ENCODE measurements around the gene PTGER1. TPM values are rescaled to one million over a fixed set of nuclear protein-coding genes. Genes with fewer than 3 reads are reported as not detected.
"Not testable (repeated sequence)": the region's sequence is repeated elsewhere in the genome, so short reads cannot be mapped to it uniquely, and the experiment has no call there.

The PTGER1 gene
- total RNA-seq, 1 experiment from 2014 or later, result 0.20 TPM

GRCh38 chr19:14463747-14464146 is 11.4 kb downstream of the PTGER1 start:
- Mint-ChIP-seq H3K27ac (ENCODE audit: unreplicated experiment) (no peak overlapping the region), H3K36me3 (ENCODE audit: insufficient read depth, unreplicated experiment) (peaks cover 12% of the 10 kb centered on the region), H3K4me1 (ENCODE audit: low read depth, unreplicated experiment) (no peaks in the 10 kb centered on the region), H3K9me3 (ENCODE audit: unreplicated experiment) (no peaks in the 10 kb centered on the region), H3K4me3 (ENCODE audit: unreplicated experiment) (no peak overlapping the region), H3K27me3 (ENCODE audit: insufficient read depth, unreplicated experiment) (no peaks in the 10 kb centered on the region)
- no peaks in the 10 kb centered on the region for H3K36me3 ChIP-seq (ENCODE audit: control insufficient read depth, insufficient read depth, low read length)
- TF ChIP-seq, protein P1, sequence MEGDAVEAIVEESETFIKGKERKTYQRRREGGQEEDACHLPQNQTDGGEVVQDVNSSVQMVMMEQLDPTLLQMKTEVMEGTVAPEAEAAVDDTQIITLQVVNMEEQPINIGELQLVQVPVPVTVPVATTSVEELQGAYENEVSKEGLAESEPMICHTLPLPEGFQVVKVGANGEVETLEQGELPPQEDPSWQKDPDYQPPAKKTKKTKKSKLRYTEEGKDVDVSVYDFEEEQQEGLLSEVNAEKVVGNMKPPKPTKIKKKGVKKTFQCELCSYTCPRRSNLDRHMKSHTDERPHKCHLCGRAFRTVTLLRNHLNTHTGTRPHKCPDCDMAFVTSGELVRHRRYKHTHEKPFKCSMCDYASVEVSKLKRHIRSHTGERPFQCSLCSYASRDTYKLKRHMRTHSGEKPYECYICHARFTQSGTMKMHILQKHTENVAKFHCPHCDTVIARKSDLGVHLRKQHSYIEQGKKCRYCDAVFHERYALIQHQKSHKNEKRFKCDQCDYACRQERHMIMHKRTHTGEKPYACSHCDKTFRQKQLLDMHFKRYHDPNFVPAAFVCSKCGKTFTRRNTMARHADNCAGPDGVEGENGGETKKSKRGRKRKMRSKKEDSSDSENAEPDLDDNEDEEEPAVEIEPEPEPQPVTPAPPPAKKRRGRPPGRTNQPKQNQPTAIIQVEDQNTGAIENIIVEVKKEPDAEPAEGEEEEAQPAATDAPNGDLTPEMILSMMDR (IDR thresholded peaks at IDR 0.05; ENCODE audit: insufficient read depth in 1 of 2, low read depth in 1 of 2, low read length in 1 of 2, severe bottlenecking in 1 of 2, unreplicated experiment in 1 of 2), result no peak
- ChIA-PET POLR2A (no interaction called here), CTCF (no interaction called here)
- H3K4me1 ChIP-seq, result no peaks in the 10 kb centered on the region
- intact Hi-C loops (cut with micrococcal nuclease; ENCODE audit: unreplicated experiment), result no loop called here
- H3K27me3 ChIP-seq (replicated peaks; ENCODE audit: control insufficient read depth, insufficient read depth, low read length), result no peaks in the 10 kb centered on the region
- no peak overlapping the region for H3K4me3 ChIP-seq (ENCODE audit: low read depth, low read length)
- H3K9me3 ChIP-seq, result no peaks in the 10 kb centered on the region
- no peak for DNase-seq
- BruUV-seq (replicated peaks), result no TSS peak

DNA sequence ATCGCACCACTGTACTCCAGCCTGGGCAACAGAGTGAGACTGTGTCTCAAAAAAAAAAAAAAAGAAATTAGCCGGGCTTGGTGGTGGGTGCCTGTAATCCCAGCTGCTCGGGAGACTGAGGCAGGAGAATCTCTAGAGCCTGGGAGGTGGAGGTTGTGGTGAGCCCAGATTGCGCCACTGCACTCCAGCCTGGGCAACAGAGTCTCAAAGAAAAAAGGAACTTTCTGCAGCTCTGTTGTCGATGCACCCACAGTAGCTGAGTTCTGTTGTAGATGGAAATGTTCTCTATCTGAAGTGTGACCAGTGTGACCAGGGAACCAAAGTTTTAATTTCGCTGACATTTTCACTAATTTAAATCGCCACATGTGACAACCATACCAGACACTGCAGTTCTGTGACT is 12.8 kb downstream of the PTGER1 start:
- CTCF ChIA-PET; H3K36me3 ChIP-seq (ENCODE audit: control insufficient read depth, insufficient read depth, low read length); intact Hi-C loops (cut with micrococcal nuclease; ENCODE audit: unreplicated experiment); H3K4me3 ChIP-seq (ENCODE audit: low read depth, low read length); BruUV-seq (replicated peaks); H3K9me3 ChIP-seq; H3K9me3 Mint-ChIP-seq (ENCODE audit: unreplicated experiment); H3K27ac Mint-ChIP-seq (ENCODE audit: unreplicated experiment); H3K4me1 ChIP-seq; POLR2A ChIA-PET; H3K27me3 Mint-ChIP-seq (ENCODE audit: insufficient read depth, unreplicated experiment); H3K4me3 Mint-ChIP-seq (ENCODE audit: unreplicated experiment); DNase-seq; H3K4me1 Mint-ChIP-seq (ENCODE audit: low read depth, unreplicated experiment); H3K27me3 ChIP-seq (replicated peaks; ENCODE audit: control insufficient read depth, insufficient read depth, low read length): not testable (repeated sequence)
- peaks cover 12% of the 10 kb centered on the region for H3K36me3 Mint-ChIP-seq (ENCODE audit: insufficient read depth, unreplicated experiment)

- no peak for DNase-seq
- Mint-ChIP-seq H3K27me3 (ENCODE audit: insufficient read depth, unreplicated experiment) (no peaks in the 10 kb centered on the region), H3K36me3 (ENCODE audit: insufficient read depth, unreplicated experiment) (peaks cover 8% of the 10 kb centered on the region), H3K4me3 (ENCODE audit: unreplicated experiment) (no peak overlapping the region), H3K27ac (ENCODE audit: unreplicated experiment) (no peak overlapping the region), H3K4me1 (ENCODE audit: low read depth, unreplicated experiment) (no peaks in the 10 kb centered on the region), H3K9me3 (ENCODE audit: unreplicated experiment) (no peaks in the 10 kb centered on the region)
- Histone ChIP-seq H3K36me3 (ENCODE audit: control insufficient read depth, insufficient read depth, low read length) (no peaks in the 10 kb centered on the region; the same call in 1 of the 2 replicates), H3K4me3 (ENCODE audit: low read depth, low read length) (no peak overlapping the region), H3K4me1 (no peaks in the 10 kb centered on the region), H3K27me3 (replicated peaks; ENCODE audit: control insufficient read depth, insufficient read depth, low read length) (no peaks in the 10 kb centered on the region), H3K9me3 (no peaks in the 10 kb centered on the region)
- BruUV-seq (replicated peaks), result no TSS peak
- POLR2A ChIA-PET, result no interaction called here
- intact Hi-C loops (cut with micrococcal nuclease; ENCODE audit: unreplicated experiment), result no loop called here
- TF ChIP-seq, protein P1 (IDR thresholded peaks at IDR 0.05; ENCODE audit: insufficient read depth in 1 of 2, low read depth in 1 of 2, low read length in 1 of 2, severe bottlenecking in 1 of 2, unreplicated experiment in 1 of 2), result no peak
- CTCF ChIA-PET, result no interaction called here
Observed at GRCh38 chr19:14460935-14461334, 14.2 kb downstream of the PTGER1 start.

DNA sequence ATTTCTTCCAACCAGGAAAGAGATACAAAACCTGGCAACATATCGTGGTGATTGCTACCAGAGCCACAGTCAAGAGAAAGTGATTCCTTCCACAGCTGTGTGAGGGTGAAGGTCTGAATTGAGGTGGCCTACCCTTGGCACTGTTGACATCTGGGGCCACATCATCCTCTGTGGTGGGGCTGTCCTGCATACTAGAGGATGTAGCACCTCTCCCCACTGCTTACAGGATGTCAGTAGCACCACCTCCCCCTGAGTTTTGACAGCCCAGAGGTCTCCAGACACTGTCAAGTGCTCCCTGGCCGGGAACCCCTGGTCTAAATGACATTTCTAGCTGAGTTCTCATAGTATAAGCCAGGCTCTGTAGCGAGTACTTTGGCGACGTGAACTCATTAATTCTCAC is 15.5 kb downstream of the PTGER1 start:
- Histone ChIP-seq H3K36me3 (ENCODE audit: control insufficient read depth, insufficient read depth, low read length) (no peaks in the 10 kb centered on the region; the same call in 1 of the 2 replicates), H3K4me1 (no peaks in the 10 kb centered on the region), H3K9me3 (no peaks in the 10 kb centered on the region), H3K27me3 (replicated peaks; ENCODE audit: control insufficient read depth, insufficient read depth, low read length) (no peaks in the 10 kb centered on the region), H3K4me3 (ENCODE audit: low read depth, low read length) (no peak overlapping the region)
- Mint-ChIP-seq H3K4me3 (ENCODE audit: unreplicated experiment) (no peak overlapping the region), H3K27me3 (ENCODE audit: insufficient read depth, unreplicated experiment) (no peaks in the 10 kb centered on the region), H3K9me3 (ENCODE audit: unreplicated experiment) (no peaks in the 10 kb centered on the region), H3K36me3 (ENCODE audit: insufficient read depth, unreplicated experiment) (peaks cover 6% of the 10 kb centered on the region), H3K4me1 (ENCODE audit: low read depth, unreplicated experiment) (no peaks in the 10 kb centered on the region), H3K27ac (ENCODE audit: unreplicated experiment) (no peak overlapping the region)
- BruUV-seq (replicated peaks), result no TSS peak
- no peak for DNase-seq
- ChIA-PET CTCF (no interaction called here), POLR2A (no interaction called here)
- intact Hi-C loops (cut with micrococcal nuclease; ENCODE audit: unreplicated experiment), result no loop called here
- TF ChIP-seq, protein P1 (IDR thresholded peaks at IDR 0.05; ENCODE audit: insufficient read depth in 1 of 2, low read depth in 1 of 2, low read length in 1 of 2, severe bottlenecking in 1 of 2, unreplicated experiment in 1 of 2), result no peak

GRCh38 chr19:14452303-14452702 is 22.9 kb downstream of the PTGER1 start:
- H3K4me3 ChIP-seq (ENCODE audit: low read depth, low read length); H3K4me1 Mint-ChIP-seq (ENCODE audit: low read depth, unreplicated experiment); H3K27me3 ChIP-seq (replicated peaks; ENCODE audit: control insufficient read depth, insufficient read depth, low read length); intact Hi-C loops (cut with micrococcal nuclease; ENCODE audit: unreplicated experiment); BruUV-seq (replicated peaks); POLR2A ChIA-PET; H3K27ac Mint-ChIP-seq (ENCODE audit: unreplicated experiment); H3K36me3 ChIP-seq (ENCODE audit: control insufficient read depth, insufficient read depth, low read length); H3K4me1 ChIP-seq; CTCF ChIA-PET; H3K4me3 Mint-ChIP-seq (ENCODE audit: unreplicated experiment); H3K9me3 ChIP-seq; DNase-seq; H3K9me3 Mint-ChIP-seq (ENCODE audit: unreplicated experiment); H3K27me3 Mint-ChIP-seq (ENCODE audit: insufficient read depth, unreplicated experiment): not testable (repeated sequence)
- peaks cover 17% of the 10 kb centered on the region for H3K36me3 Mint-ChIP-seq (ENCODE audit: insufficient read depth, unreplicated experiment)

Data from Caco-2 (cell line).